A673 (cell line): ENCODE data around the gene SCUBE1. TPM values are rescaled to one million over a fixed set of nuclear protein-coding genes. Genes with fewer than 3 reads are reported as not detected.

Source experiments
- BruUV-seq: library from RNA; stranded (reverse); fragments of 400-500 nt; replicated peaks from 2 replicates; lab custom pipeline; 2021; lab: Mats Ljungman, UMichigan
- CTCF ChIA-PET: fragments of 300-600 bp; sonication (Branson Sonifier 250); formaldehyde crosslinking; loops from one replicate; lab custom pipeline; 2022; ENCODE audit warnings: antibody characterized with exemption; lab: Charles Lee
- POLR2A ChIA-PET: fragments of 300-600 bp; sonication (Branson Sonifier 250); formaldehyde crosslinking; loops from one replicate; lab custom pipeline; 2022; ENCODE audit warnings: antibody characterized with exemption; ENCODE audit not compliant: low non-redundant PET; lab: Charles Lee
- DNase-seq: peaks from one replicate; pipeline ENCODE4 v3.0.0-alpha.2; 2015; ENCODE audit warnings: low spot score
- H3K27ac ChIP-seq: fragments of 200-600 bp; sonication (generic); 2 replicates; pipeline ENCODE4 v1.5.1; 2016; ENCODE audit warnings: mixed run types, low read depth, mild to moderate bottlenecking, mixed read lengths, antibody characterized with exemption, low read length; ENCODE audit not compliant: poor library complexity, severe bottlenecking
- H3K27me3 ChIP-seq: fragments of 200-600 bp; sonication (generic); replicated peaks from 2 replicates; pipeline ENCODE4 v1.6.1; 2017; ENCODE audit warnings: mixed run types, low read depth, mild to moderate bottlenecking, mixed read lengths, antibody characterized with exemption, low read length; ENCODE audit not compliant: insufficient read depth, poor library complexity
- H3K36me3 ChIP-seq: fragments of 200-600 bp; sonication (generic); 2 replicates; pipeline ENCODE4 v1.6.1; 2016; ENCODE audit warnings: mixed run types, mild to moderate bottlenecking, mixed read lengths, antibody characterized with exemption, low read length; ENCODE audit not compliant: insufficient read depth, poor library complexity, severe bottlenecking
- H3K4me1 ChIP-seq: fragments of 200-600 bp; sonication (generic); 2 replicates; pipeline ENCODE4 v1.6.1; 2017; ENCODE audit warnings: mixed run types, mild to moderate bottlenecking, mixed read lengths, antibody characterized with exemption, low read length; ENCODE audit not compliant: insufficient read depth, poor library complexity, severe bottlenecking
- H3K4me3 ChIP-seq: fragments of 200-600 bp; sonication (generic); 2 replicates; pipeline ENCODE4 v1.5.1; 2016; ENCODE audit warnings: low read depth, mixed run types, mild to moderate bottlenecking, mixed read lengths, low read length; ENCODE audit not compliant: poor library complexity, severe bottlenecking
- H3K9me3 ChIP-seq: fragments of 200-600 bp; sonication (generic); 2 replicates; pipeline ENCODE4 v1.6.1; 2016; ENCODE audit warnings: mixed run types, low read depth, mild to moderate bottlenecking, mixed read lengths, antibody characterized with exemption, low read length; ENCODE audit not compliant: poor library complexity, severe bottlenecking
- CTCF ChIP-seq: fragments of 300-800, 200-600 bp; sonication (generic); conservative IDR thresholded peaks from 2 replicates; pipeline ENCODE4 v1.5.1; 2017; ENCODE audit warnings: low read depth, mild to moderate bottlenecking, antibody characterized with exemption, low read length, moderate library complexity, mixed read lengths
- EZH2 ChIP-seq: fragments of 200-600 bp; sonication (generic); IDR thresholded peaks from 2 replicates; pipeline ENCODE4 v1.6.1; 2017; ENCODE audit warnings: borderline replicate concordance, low read depth, mild to moderate bottlenecking, mixed read lengths, antibody characterized with exemption, low read length; ENCODE audit not compliant: poor library complexity, severe bottlenecking
- intact Hi-C: fragments of 100-400 bp; cut with micrococcal nuclease; formaldehyde crosslinking; loops from one replicate; pipeline ENCODE4 v1.10.0; 2022; ENCODE audit not compliant: unreplicated experiment
- total RNA-seq: library from RNA; stranded (reverse); gene quantifications from 2 replicates; pipeline ENCODE4 v1.2.3, GENCODE V29; 2021

Gene SCUBE1
- total RNA-seq, 1 experiment from 2014 or later: 0.24 TPM

DNA sequence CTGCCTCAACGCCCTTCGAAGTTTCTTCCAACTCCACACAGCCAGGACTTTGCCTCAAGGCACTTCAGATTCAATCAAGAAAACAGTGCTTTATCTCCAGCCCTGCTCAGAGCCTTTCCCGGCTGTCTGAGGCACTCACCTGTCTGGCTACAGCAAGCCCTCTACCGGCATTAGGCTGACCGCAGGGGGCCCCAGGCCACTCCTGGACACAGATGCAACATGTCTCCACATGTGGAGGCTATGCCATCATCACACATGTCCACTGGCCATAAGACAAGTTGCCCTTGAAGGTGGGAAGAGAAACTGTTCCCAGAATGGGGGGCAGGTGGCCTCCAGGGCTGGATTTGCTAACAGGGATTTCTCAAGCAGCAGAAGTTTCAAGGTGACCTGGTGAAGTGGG, 10.0 kb downstream of the SCUBE1 start:
- TF ChIP-seq CTCF: no peak
- TF ChIP-seq EZH2: no peak
- Histone ChIP-seq H3K36me3 (no peaks in the 10 kb centered on the region), H3K9me3 (no peaks in the 10 kb centered on the region), H3K27ac (no peak overlapping the region), H3K4me1 (peaks cover 26% of the 10 kb centered on the region), H3K27me3 (peaks cover 22% of the 10 kb centered on the region), H3K4me3 (no peak overlapping the region)
- BruUV-seq: no TSS peak
- no peak for DNase-seq
- intact Hi-C loops: no loop called here
- ChIA-PET POLR2A (no interaction called here), CTCF (interaction anchor here (1.6 kb wide), 1 partner anchor 13 kb away, joined by 4 read pairs; no protein-coding TSS in a partner anchor)

DNA sequence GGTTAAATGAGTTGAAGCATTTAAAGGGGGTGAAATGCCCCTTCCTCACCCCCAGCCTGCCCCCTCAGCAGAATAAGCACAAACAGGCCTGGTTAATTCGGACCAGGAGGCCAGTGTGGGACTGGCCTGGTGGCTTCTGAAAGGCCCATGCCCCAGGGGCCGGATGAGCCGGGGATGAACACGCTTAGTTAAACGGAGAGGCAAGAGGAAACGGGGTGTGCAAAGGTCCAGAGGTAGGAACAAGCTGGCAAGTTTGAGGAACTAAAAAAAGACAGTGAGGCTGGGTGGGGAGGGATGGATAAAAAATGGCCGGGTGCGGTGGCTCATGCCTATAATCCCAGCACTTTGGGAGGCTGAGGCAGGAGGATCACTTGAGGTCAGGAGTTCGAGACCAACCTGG, 11.5 kb downstream of the SCUBE1 start:
- Histone ChIP-seq H3K4me1 (peaks cover 30% of the 10 kb centered on the region), H3K27me3 (peaks cover 10% of the 10 kb centered on the region), H3K36me3 (no peaks in the 10 kb centered on the region), H3K27ac (no peak overlapping the region), H3K9me3 (no peaks in the 10 kb centered on the region), H3K4me3 (no peak overlapping the region)
- DNase-seq: no peak
- POLR2A ChIA-PET: no interaction called here
- CTCF ChIA-PET: interaction anchor here (1.6 kb wide), 1 partner anchor 14 kb away, joined by 4 read pairs; no protein-coding TSS in a partner anchor
- no TSS peak for BruUV-seq
- TF ChIP-seq CTCF: no peak
- no peak for TF ChIP-seq EZH2
- intact Hi-C loops: no loop called here

DNA sequence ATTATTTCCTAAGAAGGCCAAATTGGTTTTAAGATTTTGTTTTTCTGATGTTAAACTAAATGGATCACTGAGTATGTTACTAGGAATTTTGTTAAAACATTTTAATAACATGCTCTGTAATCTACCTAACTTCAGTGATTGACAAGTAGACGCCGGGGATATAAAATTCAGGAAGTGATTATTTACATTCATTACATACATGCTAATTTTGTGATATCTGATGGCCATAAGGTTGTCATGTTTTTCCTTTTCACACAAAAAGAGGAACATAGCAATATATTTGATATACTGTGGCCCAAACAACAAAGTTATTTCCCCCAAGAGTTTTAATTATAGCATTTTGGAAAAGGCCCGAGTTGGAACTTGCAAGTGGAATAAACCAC, 12.1 kb downstream of the SCUBE1 start:
- H3K9me3 ChIP-seq: no peaks in the 10 kb centered on the region
- peaks cover 4% of the 10 kb centered on the region for H3K27me3 ChIP-seq
- no peak overlapping the region for H3K4me3 ChIP-seq
- BruUV-seq: no TSS peak
- H3K36me3 ChIP-seq: no peaks in the 10 kb centered on the region
- intact Hi-C loops: no loop called here
- peaks cover 36% of the 10 kb centered on the region for H3K4me1 ChIP-seq
- ChIA-PET POLR2A (no interaction called here), CTCF (interaction anchor here (0.7 kb wide), 1 partner anchor 13 kb away, joined by 3 read pairs; no protein-coding TSS in a partner anchor)
- H3K27ac ChIP-seq: no peak overlapping the region
- DNase-seq: peak; percentile 60
- no peak for TF ChIP-seq CTCF
- TF ChIP-seq EZH2: no peak
